HG03460 (cell line): Measurements from ENCODE around the gene ANKRD65.
"Not testable (repeated sequence)": the region's sequence is repeated elsewhere in the genome, so short reads cannot be mapped to it uniquely, and the experiment has no call there.

Experiments used
- ATAC-seq: cut with Tn5 transposase; IDR thresholded peaks from one replicate; pipeline ENCODE4 v1.9.1; 2021; ENCODE audit not compliant: unreplicated experiment

The ANKRD65 gene

DNA sequence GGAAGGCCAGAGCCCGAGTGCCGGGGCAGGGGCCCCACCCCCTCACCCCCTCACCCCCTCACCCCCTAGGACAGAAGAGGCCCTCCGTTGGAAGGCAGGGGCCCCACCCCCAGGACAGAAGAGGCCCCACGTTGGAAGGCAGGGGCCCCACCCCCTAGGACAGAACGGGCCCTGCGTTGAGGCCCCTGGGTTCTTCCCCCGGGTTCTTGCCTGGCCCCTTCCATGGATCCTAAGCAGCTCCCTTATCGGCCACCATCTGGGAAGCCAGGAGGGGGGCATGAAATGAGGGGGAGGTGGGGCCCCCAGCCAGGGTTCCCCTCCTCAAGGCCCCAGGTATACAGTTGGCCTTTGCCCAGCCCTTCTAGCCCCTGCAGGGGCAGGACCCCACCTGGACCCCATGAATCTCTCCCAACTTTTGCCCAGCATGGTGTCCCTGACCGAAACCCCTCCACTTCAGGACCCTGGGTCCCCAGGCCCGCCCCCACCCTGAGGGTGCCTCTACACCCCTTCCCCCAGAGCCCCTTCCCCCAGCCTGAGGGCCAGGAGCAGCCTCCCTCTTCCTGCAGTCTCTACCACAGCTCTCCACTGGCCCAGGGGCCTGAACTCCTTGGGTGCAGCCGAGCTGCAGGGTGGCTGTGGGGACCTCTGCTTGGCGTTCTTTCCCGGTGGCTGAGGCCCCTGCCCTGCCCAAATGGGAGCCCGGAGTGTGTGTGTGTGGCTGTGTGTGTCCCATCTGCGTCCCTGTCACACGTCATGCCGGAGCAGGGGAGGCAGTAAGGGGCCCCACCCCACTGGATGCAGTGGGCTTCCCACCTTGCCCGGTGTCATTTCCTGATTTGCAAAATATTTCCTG, 10.1 kb upstream of the ANKRD65 start:
- ATAC-seq: no peak

DNA sequence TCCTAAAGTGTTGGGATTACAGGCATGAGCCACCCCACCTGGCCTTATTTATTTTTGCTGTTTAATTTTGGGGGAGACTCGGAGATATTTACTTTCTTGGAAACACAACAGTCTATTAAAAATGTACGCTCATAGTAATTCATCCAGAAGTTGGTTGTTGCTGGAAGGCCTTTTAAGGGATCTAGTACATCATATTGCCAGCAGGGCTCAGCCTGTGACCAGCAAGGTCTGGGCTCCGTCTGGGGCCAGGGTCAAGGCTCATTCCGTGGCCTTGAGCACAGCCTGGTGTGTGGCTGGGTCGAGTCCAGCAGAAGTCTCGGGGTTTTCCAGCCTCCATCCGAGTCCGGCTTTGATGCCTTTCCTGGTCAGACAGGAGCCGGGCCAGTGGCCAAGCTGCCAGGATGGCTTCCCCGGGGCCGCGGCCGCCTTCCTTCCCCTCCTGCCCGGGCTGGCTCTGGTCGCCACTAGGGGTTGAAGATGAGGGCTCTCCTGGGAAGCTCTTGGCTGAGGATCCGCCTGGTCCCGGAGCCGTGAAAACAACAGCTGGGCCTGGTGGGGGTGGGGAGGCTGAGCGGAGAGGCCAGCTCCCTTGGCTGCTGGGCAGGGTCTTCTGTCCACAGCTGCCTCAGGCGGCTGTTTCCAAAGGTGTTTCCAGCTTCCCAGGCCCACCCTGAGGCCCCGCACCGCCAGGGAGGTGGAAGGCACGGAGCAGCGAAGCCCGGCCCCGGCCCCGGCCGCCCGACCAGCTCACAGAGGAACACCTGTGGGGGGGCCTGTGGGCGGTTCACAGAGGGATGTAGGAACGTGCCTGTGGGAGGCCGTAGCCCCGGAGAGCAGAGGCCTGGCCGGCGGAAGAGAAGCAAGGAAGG, 9.3 kb upstream of the ANKRD65 start:
- ATAC-seq: no peak

DNA sequence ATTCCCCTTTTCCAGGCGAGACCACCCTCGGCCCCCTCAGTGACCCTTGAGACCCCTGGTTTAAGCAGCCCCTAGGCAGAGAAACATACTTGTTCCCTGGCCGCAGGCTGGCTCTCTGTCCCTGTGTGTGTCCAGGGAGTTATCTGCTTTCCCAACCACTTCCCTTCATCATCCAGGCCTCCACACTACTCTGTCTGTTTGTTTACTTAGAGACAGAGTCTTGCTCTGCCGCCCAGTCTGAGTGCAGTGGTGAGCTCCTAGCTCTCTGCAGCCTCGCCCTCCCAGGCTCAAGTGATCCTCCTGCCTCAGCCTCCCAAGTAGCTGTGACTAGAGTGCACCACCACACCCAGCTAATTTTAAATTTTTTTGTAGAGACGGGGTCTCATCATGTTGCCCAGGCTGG, 8.6 kb upstream of the ANKRD65 start:
- no peak for ATAC-seq

DNA sequence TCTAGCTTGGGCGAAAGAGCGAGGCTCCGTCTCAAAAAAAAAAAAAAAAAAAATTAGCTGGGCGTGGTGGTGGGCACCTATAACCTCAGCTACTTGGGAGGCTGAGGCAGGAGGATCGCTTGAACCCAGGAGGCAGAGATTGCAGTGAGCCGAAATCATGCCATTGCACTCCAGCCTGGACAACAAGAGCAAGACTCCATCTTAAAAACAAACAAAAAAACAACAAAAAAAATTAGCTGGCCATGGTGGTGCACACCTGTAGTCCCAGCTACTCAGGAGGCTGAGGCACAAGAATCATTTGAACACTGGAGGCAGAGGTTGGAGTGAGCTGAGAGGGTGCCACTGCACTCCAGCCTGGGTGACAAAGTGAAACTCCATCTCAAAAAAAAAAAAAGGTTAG, 7.9 kb upstream of the ANKRD65 start:
- not testable (repeated sequence) for ATAC-seq

DNA sequence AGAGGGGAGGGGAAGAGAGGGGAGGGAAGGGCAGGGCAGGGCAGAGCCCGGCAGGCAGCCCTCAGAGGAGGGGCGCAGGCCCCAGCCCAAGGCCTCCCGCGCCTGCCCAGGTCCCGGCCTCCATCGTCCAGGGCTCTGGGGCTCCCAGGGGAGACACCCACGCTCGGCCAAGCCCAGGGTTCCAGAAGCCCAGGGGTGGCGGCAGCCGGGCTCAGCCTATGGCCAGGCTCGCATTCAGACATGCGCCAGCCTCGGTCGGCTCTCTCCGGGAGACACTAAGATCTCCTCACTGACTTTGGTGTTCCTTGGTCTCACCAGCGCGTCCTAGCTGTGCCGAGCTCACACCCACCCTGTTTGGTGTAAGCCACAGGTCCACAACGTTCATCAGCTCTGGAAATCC, 7.1 kb upstream of the ANKRD65 start:
- ATAC-seq: no peak

DNA sequence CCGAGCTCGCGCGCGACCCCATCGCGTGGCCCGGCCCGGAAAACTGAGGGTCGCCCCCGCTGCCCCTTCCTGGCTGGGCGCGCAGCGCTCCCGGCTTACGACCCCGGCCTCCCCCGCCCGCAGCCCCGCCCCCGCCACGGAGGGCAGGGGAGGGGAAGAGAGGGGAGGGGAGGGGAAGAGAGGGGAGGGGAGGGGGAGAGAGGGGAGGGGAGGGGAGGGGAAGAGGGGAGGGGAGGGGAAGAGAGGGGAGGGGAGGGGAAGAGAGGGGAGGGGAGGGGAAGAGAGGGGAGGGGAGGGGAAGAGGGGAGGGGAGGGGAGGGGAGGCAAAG, 6.7 kb upstream of the ANKRD65 start:
- ATAC-seq: no peak

DNA sequence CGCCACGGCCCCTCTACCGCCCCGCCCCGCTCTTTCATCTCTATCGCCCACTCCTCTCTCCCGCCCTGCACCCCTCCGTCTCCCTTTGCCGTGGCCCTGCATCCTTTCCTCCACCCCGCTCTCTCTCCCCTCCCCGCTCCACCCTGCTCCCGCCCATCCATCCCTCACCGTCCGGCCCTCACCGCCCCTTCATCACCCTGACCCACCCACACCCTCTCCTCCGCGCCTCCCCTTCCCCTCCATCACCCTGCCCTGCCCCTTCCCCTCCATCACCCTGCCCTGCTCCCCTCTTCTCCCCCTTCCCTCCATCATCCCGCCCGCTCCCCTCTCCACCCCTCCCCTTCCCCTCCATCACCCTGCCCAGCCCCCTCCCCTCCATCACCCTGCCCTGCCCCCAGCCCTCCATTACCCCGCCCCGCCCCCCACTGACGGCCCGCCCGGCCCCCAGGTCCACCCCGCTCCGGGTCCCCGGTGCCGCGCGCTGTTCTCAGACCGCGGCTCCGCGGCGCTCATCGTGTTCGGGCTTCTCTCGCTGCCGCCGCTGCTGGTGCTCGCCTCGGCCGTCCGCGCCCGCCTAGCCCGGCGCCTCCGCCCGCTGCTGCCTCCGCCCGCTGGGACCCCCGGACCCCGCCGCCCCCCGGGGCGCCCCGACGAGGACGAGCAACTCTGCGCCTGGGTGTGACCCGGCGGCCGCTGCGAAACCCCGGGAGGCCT, 6.2 kb upstream of the ANKRD65 start:
- no peak for ATAC-seq

DNA sequence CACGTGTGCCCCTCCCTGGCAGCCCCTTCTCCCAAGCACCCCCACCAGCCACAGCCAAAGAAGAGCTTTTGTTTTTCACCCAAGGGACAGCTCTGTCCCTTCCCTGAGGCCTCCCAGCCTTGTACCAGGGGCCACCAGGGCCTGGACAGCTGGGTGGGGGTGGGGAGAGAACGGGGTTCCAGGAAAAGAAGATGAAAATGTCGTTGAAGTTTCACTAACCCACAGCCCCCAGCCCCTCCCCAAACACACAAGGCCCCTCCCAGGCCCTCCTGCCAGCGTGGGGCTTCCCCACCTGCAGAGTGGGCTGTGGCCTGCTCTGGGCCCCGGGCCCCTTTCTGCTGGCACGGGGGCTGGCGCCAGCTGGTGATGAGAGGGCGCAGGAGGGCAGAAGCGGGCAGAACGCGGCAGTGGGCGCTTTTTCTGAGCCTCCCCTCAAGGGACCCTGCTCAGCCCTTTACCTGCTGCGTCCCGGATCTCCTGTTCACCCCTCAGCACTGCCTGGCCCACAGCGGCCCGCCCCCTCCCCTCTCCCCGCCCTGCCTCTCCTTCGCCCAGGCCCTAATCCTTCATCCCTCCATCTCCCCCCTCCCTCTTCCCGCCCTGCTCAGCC, 5.5 kb upstream of the ANKRD65 start:
- no peak for ATAC-seq

DNA sequence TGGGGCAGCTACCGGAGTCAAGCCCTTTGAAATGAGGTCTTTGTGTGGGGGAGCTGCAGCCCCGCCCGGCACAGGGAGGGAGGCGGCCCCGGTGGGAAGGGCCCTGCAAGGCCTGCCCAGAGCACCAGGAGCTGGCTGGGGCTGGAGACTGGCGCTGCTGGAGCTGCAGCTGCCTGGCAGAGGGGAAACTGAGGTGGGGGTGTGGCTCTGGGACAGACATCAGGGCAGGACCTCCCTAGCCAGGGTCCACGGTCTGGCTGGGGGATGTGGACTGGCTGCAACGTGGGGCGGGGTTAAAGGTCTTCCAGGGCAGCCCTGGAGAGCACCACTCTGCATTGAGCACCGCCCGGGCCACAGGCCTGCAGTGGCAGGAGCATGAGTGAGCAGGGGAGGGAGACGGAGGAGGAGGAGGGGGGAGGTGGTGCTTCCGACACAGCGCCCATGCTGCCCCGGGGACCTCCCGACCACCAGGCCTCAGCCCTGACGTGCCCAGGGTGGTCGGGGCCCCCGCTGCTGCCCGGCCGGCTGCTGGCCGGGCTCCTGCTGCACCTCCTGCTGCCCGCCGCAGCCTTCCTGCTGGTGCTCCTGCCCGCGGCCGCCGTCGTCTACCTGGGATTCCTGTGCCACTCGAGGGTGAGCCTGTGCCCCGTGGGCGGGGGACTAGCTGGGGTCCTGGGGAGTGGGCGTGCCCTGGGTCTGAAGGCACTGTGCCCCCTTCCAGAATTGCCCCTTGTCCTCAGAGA, 4.8 kb upstream of the ANKRD65 start:
- no peak for ATAC-seq

DNA sequence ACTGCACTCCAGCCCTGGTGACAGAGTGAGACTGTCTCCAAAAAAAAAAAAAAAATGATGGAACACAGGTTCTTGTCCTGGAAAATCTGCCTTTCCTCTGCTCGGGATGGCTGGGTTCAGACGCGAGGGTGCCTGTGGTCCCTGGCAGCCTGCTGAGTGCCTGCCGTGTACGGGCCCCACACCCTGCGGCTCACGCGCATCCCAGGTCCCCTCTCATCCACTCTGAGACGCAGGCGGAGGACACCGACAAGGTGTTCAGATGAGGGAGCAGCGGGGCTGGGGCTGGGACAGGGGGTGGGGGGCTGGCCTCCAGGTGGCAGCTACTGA, 4.3 kb upstream of the ANKRD65 start:
- no peak for ATAC-seq

DNA sequence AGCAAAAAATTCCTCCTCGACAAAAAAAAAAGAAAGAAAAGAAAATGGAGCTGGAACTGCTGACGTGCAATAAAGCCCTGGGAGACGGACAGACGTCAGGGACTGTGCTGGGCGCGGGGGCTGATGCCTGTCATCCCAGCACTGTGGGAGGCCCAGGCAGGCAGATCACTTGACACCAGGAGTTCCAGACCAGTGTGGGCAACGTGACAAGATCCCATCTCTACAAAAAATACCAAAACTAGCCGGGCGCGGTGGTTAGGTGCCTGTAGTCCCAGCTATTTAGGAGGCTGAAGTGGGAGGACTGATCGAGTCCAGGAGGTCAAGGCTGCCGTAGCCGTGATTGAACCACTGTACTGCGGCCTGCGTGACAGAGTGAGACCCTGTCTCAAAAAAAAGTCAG, 3.6 kb upstream of the ANKRD65 start:
- no peak for ATAC-seq

DNA sequence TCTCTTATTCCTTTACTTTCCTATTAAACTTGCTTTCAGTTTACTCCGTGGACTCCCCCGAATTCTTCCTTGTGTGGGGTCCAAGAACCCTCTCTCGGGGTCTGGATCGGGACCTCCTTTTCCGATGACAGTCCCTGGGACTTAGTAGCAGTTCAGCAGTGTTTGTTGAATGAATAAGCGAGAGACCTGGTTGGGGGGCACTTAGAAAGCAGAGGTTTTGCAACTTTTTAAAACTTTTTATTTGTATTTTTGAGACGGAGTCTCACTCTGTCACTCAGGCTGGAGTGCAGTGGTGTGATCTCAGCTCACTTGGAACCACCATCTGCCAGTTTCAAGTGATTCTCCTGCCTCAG, 2.1 kb upstream of the ANKRD65 start:
- no peak for ATAC-seq

DNA sequence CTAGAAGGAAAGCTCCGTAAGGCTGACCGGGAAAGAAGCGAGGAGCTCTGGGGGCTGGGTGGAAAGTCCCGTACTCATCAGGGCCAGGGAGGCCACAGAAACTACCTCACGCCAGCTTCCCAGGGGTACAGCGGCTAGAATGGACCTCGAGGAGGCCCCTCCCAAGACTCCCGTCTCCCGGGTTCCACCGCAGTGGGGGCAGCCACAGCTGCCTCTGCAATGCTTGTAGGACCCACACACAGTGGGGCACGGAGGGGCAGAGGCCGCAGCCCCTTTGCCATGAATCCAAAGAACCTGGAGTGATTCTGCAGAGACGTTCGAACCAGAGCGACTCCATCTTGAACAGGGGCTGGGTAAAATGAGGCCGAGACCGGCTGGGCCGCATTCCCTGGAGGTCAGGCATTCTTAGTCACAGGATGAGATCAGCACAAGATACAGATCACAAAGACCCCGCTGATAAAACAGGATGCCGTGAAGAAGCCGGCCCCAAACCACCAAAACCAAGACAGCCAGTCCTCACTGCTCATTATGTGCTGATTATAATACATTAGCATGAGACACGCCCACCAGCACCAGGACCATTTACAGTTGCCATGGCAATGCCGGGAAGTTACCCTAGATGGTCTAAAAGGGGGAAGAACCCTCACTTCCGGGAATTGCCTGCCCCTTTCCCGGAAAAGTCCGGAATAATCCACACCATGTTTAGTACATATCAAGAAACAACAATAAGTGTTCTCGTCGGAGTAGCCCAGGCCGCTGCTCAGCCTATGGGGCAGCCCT, 1.6 kb upstream of the ANKRD65 start:
- ATAC-seq: no peak

DNA sequence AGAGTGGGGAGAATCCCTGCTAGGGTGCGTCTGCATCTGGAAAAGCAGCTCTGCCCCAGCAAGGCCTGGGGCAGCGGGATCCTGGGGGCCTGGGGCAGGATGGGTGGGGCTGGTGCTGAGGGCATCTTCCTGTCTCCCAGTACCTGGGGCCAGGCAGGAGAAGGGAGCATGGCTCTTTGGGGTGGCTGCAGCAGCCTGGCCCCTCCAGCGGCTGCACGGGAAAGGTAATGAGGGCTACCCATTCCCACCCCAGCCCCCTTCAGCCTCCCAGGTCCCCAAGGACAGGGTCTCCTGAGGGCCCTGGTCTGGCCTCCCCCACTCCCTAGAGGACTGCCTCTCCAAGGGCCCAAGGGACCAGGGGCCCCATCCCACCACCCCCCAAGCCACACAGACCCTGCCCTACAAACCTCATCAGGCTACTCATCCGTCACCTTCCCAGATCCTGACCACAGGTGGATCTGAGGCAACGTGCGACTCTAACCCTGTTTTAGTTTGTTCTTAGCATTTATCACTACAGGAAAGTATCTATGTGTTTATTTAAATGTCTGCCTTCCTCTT, 910 bp upstream of the ANKRD65 start:
- ATAC-seq: no peak

DNA sequence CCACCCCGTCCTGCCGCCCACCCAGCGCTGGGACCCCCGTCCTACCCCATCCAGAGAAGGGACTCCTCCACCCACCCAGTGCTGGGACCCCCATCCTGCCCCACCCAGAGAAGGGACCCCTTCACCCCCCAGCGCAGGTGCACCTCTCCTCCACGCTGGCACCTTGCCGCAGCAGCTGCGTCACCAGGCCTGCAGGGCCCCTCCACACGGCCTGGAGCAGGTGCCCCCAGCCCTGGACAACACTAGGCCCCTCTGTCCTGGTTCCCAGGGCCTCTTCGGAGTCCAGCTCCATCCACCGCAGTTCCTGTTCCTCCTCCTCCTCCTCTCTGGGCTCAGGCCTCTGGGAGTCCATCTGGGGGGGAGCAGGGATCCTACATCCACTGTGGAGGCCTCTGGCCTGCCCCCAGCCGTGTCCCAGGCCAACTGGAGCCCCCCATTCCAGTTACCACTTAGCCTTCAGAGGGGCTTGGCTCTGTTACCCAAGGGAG, 378 bp downstream of the ANKRD65 start:
- no peak for ATAC-seq

DNA sequence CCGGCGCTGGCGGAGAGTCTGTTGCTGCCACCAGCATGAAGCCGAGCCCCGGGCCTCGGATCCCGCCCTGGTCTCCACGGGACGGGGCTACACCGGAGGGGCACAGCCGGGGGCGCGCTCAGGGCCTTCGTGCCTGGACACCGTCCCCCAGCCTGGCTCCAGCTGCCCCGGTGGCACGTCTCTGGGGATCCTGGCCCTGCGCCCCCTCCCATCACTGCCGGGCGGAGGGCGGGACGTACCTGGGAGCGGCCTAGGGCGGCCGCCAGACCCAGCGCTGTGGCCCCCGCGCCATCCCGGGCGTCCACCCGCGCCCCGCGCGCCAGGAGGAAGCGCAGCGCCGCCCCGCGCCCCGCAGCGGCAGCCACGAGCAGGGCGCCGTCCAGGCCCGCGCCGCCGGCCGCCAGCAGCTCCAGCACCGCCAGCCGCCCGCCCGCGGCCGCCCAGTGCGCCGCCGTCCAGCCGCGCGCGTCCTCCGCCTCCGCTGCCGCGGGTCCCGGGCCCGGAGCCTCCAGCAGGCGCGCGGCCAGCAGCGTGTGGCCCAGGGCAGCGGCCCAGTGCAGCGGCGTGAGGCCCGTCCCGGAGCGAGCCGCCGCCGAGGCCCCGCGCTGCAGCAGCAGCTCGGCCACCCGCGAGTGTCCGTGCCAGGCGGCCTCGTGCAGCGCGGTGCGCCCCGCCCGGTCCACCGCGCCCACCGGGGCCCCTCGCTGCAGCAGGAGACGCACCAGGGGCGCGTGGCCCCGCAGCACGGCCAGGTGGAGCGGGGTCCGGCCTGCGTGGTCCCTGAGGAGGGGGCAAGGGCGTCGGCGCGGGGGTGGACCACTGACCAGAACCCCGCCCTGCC, 1.0 kb downstream of the ANKRD65 start:
- no peak for ATAC-seq

DNA sequence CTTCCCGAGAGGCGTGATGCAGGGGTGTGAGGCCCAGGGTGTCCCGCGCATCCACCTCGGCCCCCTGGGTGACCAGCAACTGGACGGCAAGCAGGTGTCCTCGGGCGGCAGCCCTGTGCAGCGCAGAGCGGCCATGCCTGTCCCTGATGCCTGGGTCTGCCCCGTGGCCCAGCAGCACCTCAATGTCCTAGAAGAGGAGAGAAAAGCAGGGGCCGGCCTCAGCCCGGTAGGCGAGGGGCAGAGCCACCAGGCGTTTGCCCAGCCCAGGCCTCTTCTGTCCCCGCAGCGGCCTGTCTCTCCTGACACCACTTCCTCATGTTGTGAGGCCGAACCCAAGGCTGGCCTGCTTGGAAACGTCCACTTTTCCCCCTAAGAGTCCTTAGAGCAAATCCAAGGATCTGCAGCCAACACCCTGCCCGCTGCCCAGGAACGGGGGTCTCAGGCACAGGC, 1.7 kb downstream of the ANKRD65 start:
- no peak for ATAC-seq

DNA sequence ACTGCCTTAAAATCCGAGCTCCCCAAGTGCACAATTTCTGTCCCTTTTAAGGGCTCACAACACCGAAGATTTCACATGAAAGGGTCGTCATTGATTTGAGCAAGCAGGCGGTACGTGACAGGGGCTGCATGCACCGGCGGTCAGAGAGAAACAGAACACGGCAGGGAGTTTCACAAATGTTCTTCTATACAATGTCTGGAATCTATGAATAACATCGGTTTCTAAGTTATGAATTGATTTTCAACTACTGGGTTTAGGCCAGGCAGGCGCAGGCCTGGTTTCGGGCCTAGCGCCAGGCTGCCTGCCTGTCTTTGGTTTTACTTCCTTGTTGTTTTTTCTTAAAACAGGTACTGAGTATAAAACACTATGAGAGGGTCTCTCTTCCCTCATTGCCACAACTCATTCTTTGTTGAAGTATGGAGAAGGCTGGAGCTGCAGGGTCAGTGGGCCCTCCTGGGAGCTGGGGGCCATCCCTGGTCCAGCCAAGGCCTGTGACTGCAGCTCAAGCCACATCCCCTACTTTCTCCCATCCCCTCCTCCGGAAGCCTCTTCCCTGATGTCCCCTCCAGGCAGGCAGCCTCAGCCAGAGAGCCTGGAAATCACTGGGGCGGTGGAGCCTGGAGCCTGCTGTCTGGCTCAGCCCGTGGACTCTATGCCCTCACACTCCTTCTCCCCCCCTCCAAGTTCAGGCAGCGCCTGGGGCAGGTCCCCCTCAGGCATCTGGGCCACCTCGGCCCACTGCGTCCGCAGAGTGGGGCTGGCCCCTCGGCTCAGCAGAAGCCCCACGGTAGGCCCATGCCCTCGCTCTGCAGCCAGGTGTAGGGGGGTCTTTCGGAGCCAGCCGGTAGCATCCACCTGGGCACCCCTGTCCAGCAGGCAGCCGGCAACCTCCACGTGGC, 2.4 kb downstream of the ANKRD65 start:
- no peak for ATAC-seq
